Measurements from ENCODE around the gene SH3YL1.

The SH3YL1 gene, protein sequence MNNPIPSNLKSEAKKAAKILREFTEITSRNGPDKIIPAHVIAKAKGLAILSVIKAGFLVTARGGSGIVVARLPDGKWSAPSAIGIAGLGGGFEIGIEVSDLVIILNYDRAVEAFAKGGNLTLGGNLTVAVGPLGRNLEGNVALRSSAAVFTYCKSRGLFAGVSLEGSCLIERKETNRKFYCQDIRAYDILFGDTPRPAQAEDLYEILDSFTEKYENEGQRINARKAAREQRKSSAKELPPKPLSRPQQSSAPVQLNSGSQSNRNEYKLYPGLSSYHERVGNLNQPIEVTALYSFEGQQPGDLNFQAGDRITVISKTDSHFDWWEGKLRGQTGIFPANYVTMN

GRCh38 chr2:263774-264492 is at the start of gene SH3YL1:
TSS of gene SH3YL1 (minus strand) at chr2:264032. CDS start at chr2:263984, 48 bp downstream.
- DNase-seq: peak; percentile 5

GRCh38 chr2:310994-311393 is 47.2 kb upstream of the SH3YL1 start:
- DNase-seq: no peak

GRCh38 chr2:309954-310510 is 46.2 kb upstream of the SH3YL1 start:
- DNase-seq: no peak

- DNase-seq: peak; percentile 14
Observed at GRCh38 chr2:309148-309953, 45.5 kb upstream of the SH3YL1 start.

GRCh38 chr2:305366-305765 is 41.5 kb upstream of the SH3YL1 start:
- no peak for DNase-seq

GRCh38 chr2:296354-296753 is 32.5 kb upstream of the SH3YL1 start:
- no peak for DNase-seq

GRCh38 chr2:295090-295489 is 31.3 kb upstream of the SH3YL1 start:
- no peak for DNase-seq

- peak; percentile 50 for DNase-seq
Observed at GRCh38 chr2:290090-290722, 26.4 kb upstream of the SH3YL1 start.

DNA sequence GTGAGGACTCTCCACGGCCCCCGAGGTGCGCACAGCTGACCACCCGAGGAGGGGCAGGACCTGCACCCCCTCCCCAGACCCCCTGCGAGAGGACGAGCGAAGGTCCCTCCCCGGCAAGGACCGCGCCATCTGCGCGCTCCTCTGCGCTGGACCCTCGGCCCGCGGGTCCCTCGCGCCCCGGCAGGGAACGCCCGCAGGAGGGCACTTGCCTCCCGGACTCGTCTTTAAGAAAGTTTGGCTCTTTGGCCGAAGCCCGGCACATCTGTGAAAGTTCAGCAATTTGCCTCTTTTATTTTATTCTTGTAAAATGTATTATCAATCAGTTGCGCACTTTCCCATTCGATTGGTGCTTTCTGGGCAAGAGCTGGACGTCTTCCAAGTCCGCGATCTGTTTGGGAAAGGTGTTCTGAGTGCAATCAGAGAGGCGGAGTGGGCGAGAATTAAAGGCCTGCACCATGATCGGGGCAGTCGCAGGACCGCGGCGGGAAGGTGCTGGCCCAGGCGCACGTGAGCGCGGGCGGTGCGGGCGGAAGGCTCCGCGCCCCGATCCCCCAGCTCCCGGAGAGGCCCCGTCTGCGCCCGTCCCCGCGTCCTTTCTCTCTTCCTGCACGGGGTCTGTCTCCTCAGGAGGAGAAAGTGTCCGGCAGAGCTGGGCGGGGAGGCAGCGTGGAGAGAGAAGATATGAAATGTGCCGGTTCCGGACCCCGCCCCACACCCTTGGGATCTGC is 25.7 kb upstream of the SH3YL1 start:
- DNase-seq: no peak

GRCh38 chr2:288758-289361 is 25.0 kb upstream of the SH3YL1 start:
- no peak for DNase-seq

- DNase-seq: no peak
Observed at GRCh38 chr2:287911-288757, 24.3 kb upstream of the SH3YL1 start, which contains the start of gene ALKAL2. TSS of gene ALKAL2 (minus strand) at chr2:288091. CDS start at chr2:287835, 256 bp downstream.

- DNase-seq: no peak
Observed at GRCh38 chr2:287471-287885, 23.6 kb upstream of the SH3YL1 start.

DNA sequence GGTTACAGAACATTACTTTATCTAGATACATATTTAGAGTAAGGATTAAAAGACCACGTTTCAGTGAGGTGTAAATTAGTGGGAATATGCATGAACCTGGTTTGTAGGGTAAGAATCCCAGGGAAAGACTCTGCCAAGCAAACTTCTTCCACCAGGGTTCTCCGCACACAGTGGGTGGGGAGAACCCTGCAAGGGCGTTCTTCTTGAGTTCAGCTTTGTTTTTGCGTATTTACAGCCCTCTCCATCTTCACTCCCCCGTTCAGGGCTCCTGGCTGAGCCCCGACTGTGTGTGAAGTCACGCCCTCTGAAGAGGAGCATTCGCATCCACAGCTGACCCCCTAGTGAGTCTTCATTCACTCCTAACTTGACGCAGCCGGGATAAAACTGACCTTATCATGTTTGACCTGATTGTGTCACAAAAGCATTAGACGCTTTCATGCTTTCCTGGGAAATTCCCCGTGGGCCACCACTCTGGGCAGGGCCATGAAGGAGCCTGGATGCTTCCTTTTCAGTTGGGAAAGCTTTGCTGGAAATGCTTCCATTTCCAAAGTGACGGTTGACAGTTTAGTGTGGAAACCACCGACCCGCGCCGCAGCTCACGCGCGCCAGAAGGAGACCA is 23.1 kb upstream of the SH3YL1 start:
- DNase-seq: peak; percentile 18

GRCh38 chr2:286035-286434 is 22.2 kb upstream of the SH3YL1 start:
- no peak for DNase-seq

GRCh38 chr2:285531-285930 is 21.7 kb upstream of the SH3YL1 start:
- peak; percentile 81 for DNase-seq

GRCh38 chr2:284896-285492 is 21.2 kb upstream of the SH3YL1 start:
- no peak for DNase-seq

GRCh38 chr2:283996-284794 is 20.4 kb upstream of the SH3YL1 start:
- no peak for DNase-seq

- no peak for DNase-seq
Observed at GRCh38 chr2:282371-283263, 18.8 kb upstream of the SH3YL1 start.

All from kidney glomerular epithelial cell (primary cell).